GM13977 (cell line): ENCODE data around the gene CCDC182.

Experiments
- DNase-seq: peaks from one replicate; pipeline ENCODE4 v3.0.0; 2012; ENCODE audit warnings: low spot score
- in situ Hi-C: fragments of 300-500 bp; cut with MboI; formaldehyde crosslinking; loops from one replicate; pipeline ENCODE4 v1.12.0; 2022; ENCODE audit warnings: low sequenced_read_pairs, low pct_unique_long_range_greater_than_20kb, mixed read lengths, inconsistent platforms; ENCODE audit not compliant: unreplicated experiment
- TF ChIP-seq, protein P1 (sequence below): IDR thresholded peaks from 2 replicates; pipeline ENCODE4 v1.5.1; 2012; ENCODE audit warnings: mild to moderate bottlenecking, control low read depth; ENCODE audit not compliant: insufficient read depth; ENCODE audit errors: extremely low read depth, missing control alignments

Gene CCDC182

DNA sequence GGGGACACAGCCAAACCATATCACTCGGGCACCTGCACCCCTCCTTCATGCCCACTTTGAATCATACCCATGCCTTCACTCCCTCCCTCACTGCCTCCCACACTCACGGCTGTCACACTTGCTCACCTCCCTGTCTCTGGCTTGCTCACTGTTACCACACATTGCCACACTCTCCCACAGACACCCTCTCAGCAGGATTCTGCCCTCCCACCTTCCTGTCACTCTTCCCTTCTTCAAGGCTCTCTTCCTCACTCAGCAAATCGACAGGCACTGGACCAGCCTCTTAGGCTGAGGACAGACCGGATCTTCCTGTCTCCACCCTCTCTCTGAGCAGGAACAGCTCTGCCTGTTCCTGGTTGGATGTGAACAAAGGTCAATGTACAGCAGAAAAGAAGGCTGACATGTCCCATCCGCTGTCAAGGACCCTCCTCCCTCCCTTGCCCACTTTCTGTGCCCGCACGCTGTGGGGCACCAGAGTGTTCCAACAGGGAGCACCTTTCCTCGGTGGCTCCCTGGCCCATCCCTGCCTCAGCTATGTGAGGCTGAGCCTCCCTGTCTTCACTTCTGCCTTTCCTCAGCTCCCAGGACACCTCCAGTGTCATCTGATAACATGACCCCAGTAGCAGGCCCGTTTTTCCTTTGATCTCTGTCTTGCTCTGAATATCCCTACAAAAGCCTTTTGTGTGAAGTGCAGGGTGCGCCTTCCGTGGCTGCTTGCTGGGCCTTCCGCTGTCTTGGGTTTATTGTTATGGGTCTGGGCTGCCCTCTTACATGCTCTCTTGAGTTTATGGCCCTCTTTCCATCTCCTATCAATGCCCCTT is 47.0 kb downstream of the CCDC182 start:
- TF ChIP-seq, protein P1, sequence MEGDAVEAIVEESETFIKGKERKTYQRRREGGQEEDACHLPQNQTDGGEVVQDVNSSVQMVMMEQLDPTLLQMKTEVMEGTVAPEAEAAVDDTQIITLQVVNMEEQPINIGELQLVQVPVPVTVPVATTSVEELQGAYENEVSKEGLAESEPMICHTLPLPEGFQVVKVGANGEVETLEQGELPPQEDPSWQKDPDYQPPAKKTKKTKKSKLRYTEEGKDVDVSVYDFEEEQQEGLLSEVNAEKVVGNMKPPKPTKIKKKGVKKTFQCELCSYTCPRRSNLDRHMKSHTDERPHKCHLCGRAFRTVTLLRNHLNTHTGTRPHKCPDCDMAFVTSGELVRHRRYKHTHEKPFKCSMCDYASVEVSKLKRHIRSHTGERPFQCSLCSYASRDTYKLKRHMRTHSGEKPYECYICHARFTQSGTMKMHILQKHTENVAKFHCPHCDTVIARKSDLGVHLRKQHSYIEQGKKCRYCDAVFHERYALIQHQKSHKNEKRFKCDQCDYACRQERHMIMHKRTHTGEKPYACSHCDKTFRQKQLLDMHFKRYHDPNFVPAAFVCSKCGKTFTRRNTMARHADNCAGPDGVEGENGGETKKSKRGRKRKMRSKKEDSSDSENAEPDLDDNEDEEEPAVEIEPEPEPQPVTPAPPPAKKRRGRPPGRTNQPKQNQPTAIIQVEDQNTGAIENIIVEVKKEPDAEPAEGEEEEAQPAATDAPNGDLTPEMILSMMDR, result no peak
- no peak for DNase-seq
- in situ Hi-C loops, result no loop called here

DNA sequence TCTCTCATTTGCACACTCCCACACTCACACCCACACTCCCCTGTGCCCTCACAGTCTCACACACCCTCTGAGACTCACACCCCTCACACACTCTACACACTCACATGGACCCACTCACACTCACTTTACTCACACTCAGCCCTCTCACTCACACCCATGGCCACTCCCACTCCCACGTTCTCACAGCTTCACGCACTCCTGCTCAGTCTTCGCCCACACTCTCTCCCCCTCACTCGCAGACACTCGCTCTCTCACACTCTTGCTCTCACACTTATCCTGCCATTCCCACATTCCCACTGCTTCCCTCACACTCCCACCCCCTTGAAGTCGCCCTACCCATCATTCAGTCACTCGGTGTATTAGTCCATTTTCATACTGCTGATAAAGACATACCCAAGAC is 47.9 kb downstream of the CCDC182 start:
- TF ChIP-seq, protein P1, result no peak
- no peak for DNase-seq
- in situ Hi-C loops, result no loop called here

DNA sequence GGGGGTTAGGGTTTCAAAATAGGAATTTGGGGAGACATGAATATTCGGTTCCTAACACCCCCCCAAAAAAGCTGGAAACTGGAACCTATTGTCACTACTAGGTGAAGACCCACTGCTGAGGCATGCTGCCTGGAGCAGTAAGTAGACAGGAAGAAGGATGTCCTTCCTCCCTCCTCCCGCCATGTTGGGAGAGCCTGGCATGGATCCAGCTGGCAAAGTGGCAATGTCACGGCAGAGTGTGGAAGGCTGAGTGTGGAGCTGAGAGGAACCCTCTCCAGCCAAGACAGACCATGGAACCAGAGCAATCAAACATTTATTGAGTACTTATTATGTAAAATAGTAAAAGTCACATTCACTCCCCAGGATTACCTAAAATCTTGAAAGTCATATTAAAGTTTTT is 49.0 kb downstream of the CCDC182 start:
- DNase-seq, result no peak
- TF ChIP-seq, protein P1, result no peak
- in situ Hi-C loops, result no loop called here
